Bronchial epithelial cell (primary cell): ENCODE measurements around the gene NMNAT2. TPM values are rescaled to one million over a fixed set of nuclear protein-coding genes. Genes with fewer than 3 reads are reported as not detected.
A peak's percentile ranks its signal among the peaks of the same experiment; 100 is the strongest.

Experiments used
- DNase-seq: peaks from one replicate; pipeline ENCODE4 v3.0.0-alpha.2; 2010; ENCODE audit warnings: low read depth
- FAIRE-seq: peaks from 2 replicates; lab custom pipeline; 2011; peaks lifted over from hg19 to GRCh38; lab: Jason Lieb, UNC
- H3K27me3 ChIP-seq: 2 replicates; pipeline ENCODE4 v1.5.1; 2011; ENCODE audit warnings: low read length; ENCODE audit not compliant: control insufficient read depth, insufficient read depth
- H3K36me3 ChIP-seq: 2 replicates; pipeline ENCODE4 v1.5.1; 2011; ENCODE audit warnings: low read length; ENCODE audit not compliant: control insufficient read depth, insufficient read depth
- H3K4me3 ChIP-seq: 2 replicates; pipeline ENCODE4 v1.5.1; 2011; ENCODE audit warnings: mild to moderate bottlenecking, low read depth, low read length, control low read depth
- CTCF ChIP-seq: IDR thresholded peaks from 2 replicates; pipeline ENCODE4 v1.5.1; 2011; ENCODE audit warnings: mild to moderate bottlenecking, moderate library complexity, low read length, control low read depth, inconsistent platforms; ENCODE audit not compliant: insufficient read depth, severe bottlenecking
- total RNA-seq: library from RNA; depleted of rRNA; stranded (reverse); fragments of >200 nt; gene quantifications from 2 replicates; pipeline ENCODE4 v1.2.1, GENCODE V29; 2014

The NMNAT2 gene
- total RNA-seq, 1 donor from 2014 or later = 0.26 TPM

DNA sequence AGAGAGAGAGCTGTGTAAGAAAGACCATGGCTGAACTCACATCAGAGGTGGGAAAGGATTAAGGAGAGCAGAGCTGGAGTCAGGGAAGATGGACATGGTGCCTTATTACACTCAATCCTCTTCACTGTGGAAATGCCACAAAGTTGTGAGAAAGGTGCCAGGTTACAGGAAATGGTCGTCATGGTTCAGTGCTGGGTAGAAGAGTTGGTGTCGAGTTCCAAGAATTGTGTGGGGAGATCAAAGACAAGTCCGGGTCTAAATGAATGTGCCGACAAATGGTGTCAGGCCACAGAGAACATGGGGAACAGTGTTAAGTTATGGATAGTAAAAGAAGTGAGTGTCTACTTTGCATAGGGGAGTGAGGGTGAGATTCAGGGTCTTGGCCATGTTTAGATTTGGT lies 191.2 kb downstream of the NMNAT2 start:
- peaks cover 33% of the 10 kb centered on the region for H3K36me3 ChIP-seq
- no peak for TF ChIP-seq CTCF
- DNase-seq = no peak
- FAIRE-seq = no peak
- no peak overlapping the region for H3K4me3 ChIP-seq
- no peaks in the 10 kb centered on the region for H3K27me3 ChIP-seq

DNA sequence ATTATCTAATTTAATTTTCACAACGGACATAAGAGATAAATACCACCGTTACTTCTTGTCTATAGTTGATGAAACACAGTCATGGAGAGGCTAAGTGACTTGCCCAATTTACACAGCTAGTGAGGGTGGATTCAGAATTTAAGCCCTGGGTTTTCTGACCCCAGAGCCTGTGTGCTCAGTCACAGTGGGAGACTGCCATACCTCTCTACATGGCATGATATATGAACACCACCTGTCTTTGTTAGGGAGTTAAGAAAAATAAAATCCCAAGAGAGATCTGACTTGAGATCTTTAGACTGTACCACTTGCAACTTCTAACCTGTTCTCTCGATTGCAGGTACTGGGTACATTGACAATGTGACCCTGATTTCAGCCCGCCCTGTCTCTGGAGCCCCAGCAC lies 191.8 kb downstream of the NMNAT2 start:
- FAIRE-seq (no peak), DNase-seq (no peak)
- peaks cover 35% of the 10 kb centered on the region for H3K36me3 ChIP-seq
- TF ChIP-seq CTCF = no peak
- H3K4me3 ChIP-seq = no peak overlapping the region
- H3K27me3 ChIP-seq = no peaks in the 10 kb centered on the region

- FAIRE-seq (no peak), DNase-seq (no peak)
- Histone ChIP-seq H3K36me3 (peaks cover 36% of the 10 kb centered on the region), H3K4me3 (no peak overlapping the region), H3K27me3 (no peaks in the 10 kb centered on the region)
- no peak for TF ChIP-seq CTCF
These were observed 194.7 kb downstream of the NMNAT2 start for GRCh38 chr1:183223467-183223866.

- no peak for FAIRE-seq
- H3K4me3 ChIP-seq = no peak overlapping the region
- no peak for TF ChIP-seq CTCF
- peaks cover 34% of the 10 kb centered on the region for H3K36me3 ChIP-seq
- DNase-seq = no peak
- no peaks in the 10 kb centered on the region for H3K27me3 ChIP-seq
These were observed 195.3 kb downstream of the NMNAT2 start for GRCh38 chr1:183222909-183223308.

DNA sequence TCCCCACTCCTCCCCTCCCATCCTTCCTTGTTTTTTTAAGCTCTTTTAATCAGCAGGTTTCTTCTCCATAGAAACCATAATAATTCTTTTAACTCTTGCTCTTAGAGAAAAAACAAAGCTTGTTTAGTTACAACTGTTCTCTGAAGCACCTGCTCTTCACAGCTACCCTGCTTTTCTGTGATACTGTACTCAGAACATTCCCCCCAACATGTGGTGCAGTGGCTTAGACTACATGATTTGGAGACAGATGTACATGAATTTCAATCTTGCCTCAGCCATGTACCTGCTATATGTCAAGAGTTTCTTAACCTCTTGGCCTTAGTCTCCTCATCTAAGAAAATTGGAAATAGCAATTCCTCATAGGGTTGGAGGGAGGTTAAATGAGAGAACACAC lies 198.6 kb downstream of the NMNAT2 start:
- Histone ChIP-seq H3K27me3 (no peaks in the 10 kb centered on the region), H3K4me3 (no peak overlapping the region), H3K36me3 (peaks cover 39% of the 10 kb centered on the region)
- DNase-seq = no peak
- no peak for FAIRE-seq
- no peak for TF ChIP-seq CTCF

GRCh38 chr1:183218971-183219615 lies 199.1 kb downstream of the NMNAT2 start:
- FAIRE-seq = no peak
- peak; percentile 69 for DNase-seq

More at GRCh38 chr1:183218971-183219615, 199.1 kb downstream of the NMNAT2 start:
- Histone ChIP-seq H3K36me3 (peaks cover 43% of the 10 kb centered on the region), H3K27me3 (no peaks in the 10 kb centered on the region), H3K4me3 (no peak overlapping the region)
- no peak for TF ChIP-seq CTCF
